ENCODE measurements around the gene ZNF202.

- TF ChIP-seq POLR2A (IDR thresholded peaks at IDR 0.05) (no peak), CTCF (IDR thresholded peaks at IDR 0.05 in 8 of 11, conservative IDR thresholded peaks at IDR 0.05 in 3 of 11) (no peak), POLR2AphosphoS5 (IDR thresholded peaks at IDR 0.05) (no peak)
Measured at GRCh38 chr11:123692961-123693360, 48.5 kb downstream of the ZNF202 start.
